NCI-H82 treated with DMSO at 0.1 percent for 48 hours (cell line): ENCODE data around the gene PRKAR2B.
"Not testable (repeated sequence)": the region's sequence is repeated elsewhere in the genome, so short reads cannot be mapped to it uniquely, and the experiment has no call there.

ENCODE experiments used
- DNase-seq: peaks from one replicate; lab custom pipeline; 2025; ENCODE audit not compliant: unreplicated experiment; lab: John Stamatoyannopoulos, UW

PRKAR2B gene

GRCh38 chr7:107151538-107151937 is 107.0 kb downstream of the PRKAR2B start:
- DNase-seq: no peak

- no peak for DNase-seq
These were observed 107.5 kb downstream of the PRKAR2B start for GRCh38 chr7:107152011-107152410.

GRCh38 chr7:107154826-107155225 is 110.3 kb downstream of the PRKAR2B start:
- DNase-seq: no peak

- DNase-seq: not testable (repeated sequence)
These were observed 111.2 kb downstream of the PRKAR2B start for GRCh38 chr7:107155726-107156125.

- DNase-seq: no peak
These were observed 112.6 kb downstream of the PRKAR2B start for GRCh38 chr7:107157091-107157490.

- DNase-seq: no peak
These were observed 113.5 kb downstream of the PRKAR2B start for GRCh38 chr7:107158028-107158427.

GRCh38 chr7:107160389-107160788 is 115.9 kb downstream of the PRKAR2B start:
- no peak for DNase-seq

- no peak for DNase-seq
These were observed 116.9 kb downstream of the PRKAR2B start for GRCh38 chr7:107161415-107161814.

GRCh38 chr7:107162475-107162874 is 118.0 kb downstream of the PRKAR2B start:
- DNase-seq: no peak

GRCh38 chr7:107164092-107164491 is 119.6 kb downstream of the PRKAR2B start:
- no peak for DNase-seq

- no peak for DNase-seq
These were observed 120.8 kb downstream of the PRKAR2B start for GRCh38 chr7:107165341-107165740.

GRCh38 chr7:107166736-107167426 is 122.4 kb downstream of the PRKAR2B start:
- DNase-seq: no peak

- DNase-seq: peak; percentile 63
These were observed 123.2 kb downstream of the PRKAR2B start for GRCh38 chr7:107167483-107168232.

- peak; percentile 98 for DNase-seq
These were observed 124.0 kb downstream of the PRKAR2B start, which contains the start of gene HBP1 for GRCh38 chr7:107168233-107169119. TSS of gene HBP1 (plus strand) at chr7:107169003. CDS start at chr7:107179894, 10,891 bp downstream.

- DNase-seq: peak; percentile 77
These were observed 124.9 kb downstream of the PRKAR2B start for GRCh38 chr7:107169120-107170050.

- no peak for DNase-seq
These were observed 125.8 kb downstream of the PRKAR2B start for GRCh38 chr7:107170051-107170915.

GRCh38 chr7:107171496-107171895 is 127.0 kb downstream of the PRKAR2B start:
- DNase-seq: no peak

GRCh38 chr7:107172276-107173032 is 127.9 kb downstream of the PRKAR2B start:
- DNase-seq: no peak

GRCh38 chr7:107173191-107173590 is 128.7 kb downstream of the PRKAR2B start:
- no peak for DNase-seq
